Endothelial cell of umbilical vein (primary cell): Measurements from ENCODE around the gene ATAD2B. TPM values are rescaled to one million over a fixed set of nuclear protein-coding genes. Genes with fewer than 3 reads are reported as not detected.

Experiments used
- BruUV-seq: library from RNA; stranded (reverse); fragments of 400-500 nt; replicated peaks from 2 replicates; lab custom pipeline; 2021; lab: Mats Ljungman, UMichigan
- CTCF ChIA-PET: fragments of 300-600, 350-600 bp; sonication (Branson Sonifier 250); formaldehyde crosslinking; loops from one replicate; lab custom pipeline; 2021; ENCODE audit warnings: antibody characterized with exemption, inconsistent platforms; lab: Charles Lee
- POLR2A ChIA-PET: fragments of 300-600, 350-600 bp; sonication (Branson Sonifier 250); formaldehyde crosslinking; loops from one replicate; lab custom pipeline; 2021; ENCODE audit warnings: antibody characterized with exemption, inconsistent platforms; lab: Charles Lee
- DNase-seq: peaks from one replicate; pipeline ENCODE4 v3.0.0-alpha.2; 2011; ENCODE audit warnings: low read depth, low spot score
- FAIRE-seq: peaks from 2 replicates; lab custom pipeline; 2011; peaks lifted over from hg19 to GRCh38; lab: Jason Lieb, UNC
- H2AFZ ChIP-seq: 2 replicates; pipeline ENCODE4 v1.6.0; 2012; ENCODE audit warnings: low read depth, low read length, control low read depth, inconsistent platforms
- H3K27ac ChIP-seq: 2 replicates; pipeline ENCODE4 v1.5.1; 2011; ENCODE audit warnings: low read depth, mild to moderate bottlenecking, control low read depth, low read length, moderate library complexity; ENCODE audit not compliant: insufficient read depth
- H3K27me3 ChIP-seq, 2 experiments: 2 replicates each; pipeline versions ENCODE4 v1.6.0 to v1.6.1; 2011; ENCODE audit warnings: low read length in 2 of 2, mixed read lengths in 1 of 2; ENCODE audit not compliant: control insufficient read depth in 2 of 2, insufficient read depth in 2 of 2
- H3K36me3 ChIP-seq, 2 experiments: 2 replicates in 1 of 2; 3 replicates in 1 of 2; pipeline ENCODE4 v1.5.1; 2011; ENCODE audit warnings: low read length in 2 of 2, mild to moderate bottlenecking in 1 of 2, moderate library complexity in 1 of 2; ENCODE audit not compliant: control insufficient read depth in 2 of 2, insufficient read depth in 2 of 2; ENCODE audit errors: extremely low read depth in 1 of 2
- H3K4me1 ChIP-seq: 3 replicates; pipeline ENCODE4 v1.5.1; 2011; ENCODE audit warnings: mild to moderate bottlenecking, low read length; ENCODE audit not compliant: control insufficient read depth, insufficient read depth; ENCODE audit errors: extremely low read depth
- H3K4me2 ChIP-seq: 2 replicates; pipeline ENCODE4 v1.6.1; 2011; ENCODE audit warnings: low read length, control low read depth, mixed read lengths; ENCODE audit not compliant: insufficient read depth
- H3K4me3 ChIP-seq, 3 experiments: fragments of 200-600 bp in 1 of 3; sonication (generic), shearing (Covaris generic) in 1 of 3; replicated peaks in 1 of 3; 2 replicates each; pipeline ENCODE4 v1.5.1; 2011 to 2016; ENCODE audit warnings: control low read depth in 3 of 3, low read length in 3 of 3, mild to moderate bottlenecking in 2 of 3, inconsistent platforms in 1 of 3, low read depth in 1 of 3, moderate library complexity in 1 of 3; ENCODE audit not compliant: insufficient read depth in 1 of 3
- H3K79me2 ChIP-seq: 2 replicates; pipeline ENCODE4 v1.6.0; 2012; ENCODE audit warnings: low read length, inconsistent platforms; ENCODE audit not compliant: control insufficient read depth, insufficient read depth
- H3K9ac ChIP-seq: replicated peaks from 2 replicates; pipeline ENCODE3; 2011; ENCODE audit warnings: low read length, control low read depth; ENCODE audit not compliant: insufficient read depth; ENCODE audit errors: extremely low read depth
- H3K9me1 ChIP-seq: replicated peaks from 3 replicates; pipeline ENCODE4 v1.6.0; 2011; ENCODE audit warnings: mild to moderate bottlenecking, low read length; ENCODE audit not compliant: control insufficient read depth, insufficient read depth; ENCODE audit errors: extremely low read depth
- H3K9me3 ChIP-seq: replicated peaks from 2 replicates; pipeline ENCODE4 v1.5.1; 2012; ENCODE audit warnings: low read length, inconsistent platforms; ENCODE audit not compliant: control insufficient read depth, insufficient read depth
- H4K20me1 ChIP-seq: replicated peaks from 2 replicates; pipeline ENCODE3; 2011; ENCODE audit warnings: mild to moderate bottlenecking, low read length; ENCODE audit not compliant: control insufficient read depth, insufficient read depth; ENCODE audit errors: extremely low read depth
- EZH2 ChIP-seq: IDR thresholded peaks from 2 replicates; pipeline ENCODE4 v1.6.1; 2012; ENCODE audit warnings: borderline replicate concordance, low read depth, mild to moderate bottlenecking, moderate library complexity, low read length, inconsistent platforms; ENCODE audit not compliant: severe bottlenecking
- FOS ChIP-seq: IDR thresholded peaks from 2 replicates; pipeline ENCODE4 v1.6.1; 2011; ENCODE audit warnings: mild to moderate bottlenecking, low read length, moderate library complexity, borderline replicate concordance; ENCODE audit not compliant: insufficient read depth
- GATA2 ChIP-seq: IDR thresholded peaks from 2 replicates; pipeline ENCODE4 v1.7.0; 2011; ENCODE audit warnings: low read depth, mild to moderate bottlenecking, moderate library complexity, mixed read lengths, low read length; ENCODE audit not compliant: insufficient read length, insufficient read depth
- JUN ChIP-seq: IDR thresholded peaks from 2 replicates; pipeline ENCODE4 v1.6.1; 2011; ENCODE audit warnings: borderline replicate concordance, low read depth; ENCODE audit not compliant: insufficient read length, insufficient read depth
- MAX ChIP-seq: IDR thresholded peaks from 2 replicates; pipeline ENCODE4 v1.6.1; 2011; ENCODE audit not compliant: insufficient read depth, insufficient read length
- MYC ChIP-seq: IDR thresholded peaks from one replicate; pipeline ENCODE4 v1.6.1; 2011; ENCODE audit warnings: mild to moderate bottlenecking, low read depth, low read length
- POLR2A ChIP-seq: IDR thresholded peaks from 2 replicates; pipeline ENCODE4 v1.6.1; 2012; ENCODE audit warnings: low read depth, mild to moderate bottlenecking, control low read depth, low read length
- POLR2AphosphoS5 ChIP-seq: IDR thresholded peaks from 2 replicates; pipeline ENCODE4 v1.6.1; 2012; ENCODE audit warnings: low read depth, mild to moderate bottlenecking, control low read depth, low read length, moderate library complexity; ENCODE audit not compliant: insufficient read depth
- dilution Hi-C: fragments of 300-500 bp; cut with MboI; formaldehyde crosslinking; loops from one replicate; pipeline ENCODE4 v1.15.0; 2019; ENCODE audit warnings: low sequenced_read_pairs; ENCODE audit not compliant: extremely low pct_ligation_motif_present
- intact Hi-C: fragments of 100-400 bp; cut with micrococcal nuclease; formaldehyde crosslinking; loops from one replicate; pipeline ENCODE4 v1.10.0; 2022
- polyA plus RNA-seq, 4 experiments: library from polyadenylated mRNA; depleted of rRNA in 3 of 4; stranded (reverse) in 3 of 4; unstranded in 1 of 4; fragments of >200 nt; gene quantifications; 2 replicates each; pipeline versions ENCODE4 v1.2.1 to v1.2.3, GENCODE V29; 2011 to 2012; ENCODE audit warnings: missing spikeins in 1 of 4
- total RNA-seq: library from RNA; stranded (reverse); gene quantifications from 2 replicates; pipeline ENCODE4 v1.2.3, GENCODE V29; 2021
- TF ChIP-seq, protein P1 (sequence below), 2 donors: IDR thresholded peaks; 1 replicate in 1 of 2; 2 replicates in 1 of 2; pipeline ENCODE4 v1.5.1; 2011; ENCODE audit warnings: low read length in 2 of 2, mild to moderate bottlenecking in 2 of 2, moderate library complexity in 2 of 2, control low read depth in 1 of 2, inconsistent platforms in 1 of 2, low read depth in 1 of 2; ENCODE audit not compliant: insufficient read depth in 1 of 2; ENCODE audit errors: extremely low read depth in 1 of 2

The ATAD2B gene
- total and polyA plus RNA-seq, 2 donors (not counting 3 experiments of a cell fraction or from before 2014, with no cell fraction given), result 2.5 to 19.1 TPM

- H4K20me1 ChIP-seq, result no peaks in the 10 kb centered on the region
- H3K27ac ChIP-seq, result peak within 1 kb of the TSS; percentile 78
- H3K4me3 ChIP-seq, result peak within 1 kb of the TSS; percentile 50 to 92 (median 82)
- H3K9ac ChIP-seq, result peak within 1 kb of the TSS; percentile 83
- ChIA-PET POLR2A (interaction anchor here (0.8 to 1.5 kb wide), 4 partner anchors 13 to 144 kb away, joined by 3 to 7 read pairs (median 6); partner anchors contain the start of gene ATAD2B), CTCF (interaction anchor here (1.2 to 3.0 kb wide), 4 partner anchors 13 to 144 kb away, joined by 3 to 31 read pairs (median 4); partner anchors contain the start of genes ATAD2B and TP53I3)
- no peaks in the 10 kb centered on the region for H3K9me3 ChIP-seq
- H3K79me2 ChIP-seq, result peaks cover 35% of the 10 kb centered on the region
- no peak for TF ChIP-seq JUN
- TF ChIP-seq MYC, result no peak
- peak; percentile 77 for TF ChIP-seq POLR2A
- peak; percentile 96 for TF ChIP-seq POLR2AphosphoS5
- peak within 1 kb of the TSS; percentile 99 for H2AFZ ChIP-seq
- FAIRE-seq, result peak; percentile 54
- H3K4me1 ChIP-seq, result peaks cover 15% of the 10 kb centered on the region
- peak within 1 kb of the TSS; percentile 98 for H3K4me2 ChIP-seq
- no peaks in the 10 kb centered on the region for H3K9me1 ChIP-seq
- dilution Hi-C loops (no loop called here), intact Hi-C loops (loop anchor here (1.0 kb wide), 2 partner anchors 13 to 107 kb away; partner anchors contain the start of genes ATAD2B and WDCP)
- DNase-seq, result peak; percentile 80
- no peaks in the 10 kb centered on the region for H3K36me3 ChIP-seq
- no TSS peak for BruUV-seq
- H3K27me3 ChIP-seq, result no peaks in the 10 kb centered on the region
Measured at GRCh38 chr2:23939987-23940717, 13.2 kb upstream of the ATAD2B start, which contains the start of gene UBXN2A. Gene UBXN2A (plus strand): TSS chr2:23940463. CDS start chr2:23958315, 17,852 bp downstream.

- no peak overlapping the region for H2AFZ ChIP-seq
- FAIRE-seq, result no peak
- no peaks in the 10 kb centered on the region for H3K79me2 ChIP-seq
- peaks cover 3% of the 10 kb centered on the region for H3K4me1 ChIP-seq
- H3K36me3 ChIP-seq, result no peaks in the 10 kb centered on the region
- H3K9me1 ChIP-seq, result no peaks in the 10 kb centered on the region
- H3K27ac ChIP-seq, result no peak overlapping the region
- ChIA-PET POLR2A (no interaction called here), CTCF (no interaction called here)
- dilution Hi-C loops, result no loop called here
- H4K20me1 ChIP-seq, result no peaks in the 10 kb centered on the region
- no peak for DNase-seq
- H3K4me2 ChIP-seq, result no peak overlapping the region
- no peak overlapping the region for H3K4me3 ChIP-seq
- BruUV-seq, result no TSS peak
- no peak overlapping the region for H3K9ac ChIP-seq
- TF ChIP-seq POLR2AphosphoS5, result no peak
- no peak for TF ChIP-seq JUN
- TF ChIP-seq, protein P1, sequence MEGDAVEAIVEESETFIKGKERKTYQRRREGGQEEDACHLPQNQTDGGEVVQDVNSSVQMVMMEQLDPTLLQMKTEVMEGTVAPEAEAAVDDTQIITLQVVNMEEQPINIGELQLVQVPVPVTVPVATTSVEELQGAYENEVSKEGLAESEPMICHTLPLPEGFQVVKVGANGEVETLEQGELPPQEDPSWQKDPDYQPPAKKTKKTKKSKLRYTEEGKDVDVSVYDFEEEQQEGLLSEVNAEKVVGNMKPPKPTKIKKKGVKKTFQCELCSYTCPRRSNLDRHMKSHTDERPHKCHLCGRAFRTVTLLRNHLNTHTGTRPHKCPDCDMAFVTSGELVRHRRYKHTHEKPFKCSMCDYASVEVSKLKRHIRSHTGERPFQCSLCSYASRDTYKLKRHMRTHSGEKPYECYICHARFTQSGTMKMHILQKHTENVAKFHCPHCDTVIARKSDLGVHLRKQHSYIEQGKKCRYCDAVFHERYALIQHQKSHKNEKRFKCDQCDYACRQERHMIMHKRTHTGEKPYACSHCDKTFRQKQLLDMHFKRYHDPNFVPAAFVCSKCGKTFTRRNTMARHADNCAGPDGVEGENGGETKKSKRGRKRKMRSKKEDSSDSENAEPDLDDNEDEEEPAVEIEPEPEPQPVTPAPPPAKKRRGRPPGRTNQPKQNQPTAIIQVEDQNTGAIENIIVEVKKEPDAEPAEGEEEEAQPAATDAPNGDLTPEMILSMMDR (IDR thresholded peaks at IDR 0.05; ENCODE audit: extremely low read depth in 1 of 2, insufficient read depth in 1 of 2, low read depth in 1 of 2, low read length in 2 of 2), result no peak
- TF ChIP-seq MAX, result no peak
- TF ChIP-seq GATA2, result no peak
- no peak for TF ChIP-seq MYC
- no peak for TF ChIP-seq EZH2
- TF ChIP-seq FOS, result no peak
- TF ChIP-seq POLR2A, result no peak
- H3K9me3 ChIP-seq, result no peaks in the 10 kb centered on the region
- no peaks in the 10 kb centered on the region for H3K27me3 ChIP-seq
- intact Hi-C loops, result no loop called here
Measured at GRCh38 chr2:23934259-23934658, 7.3 kb upstream of the ATAD2B start.
